HFFc6 (cell line): ENCODE results near the gene RPL13. TPM values are rescaled to one million over a fixed set of nuclear protein-coding genes. Genes with fewer than 3 reads are reported as not detected.

Source experiments
- DNase-seq: peaks from one replicate; pipeline ENCODE4 v3.0.0-alpha.2; 2018
- H3K27ac Mint-ChIP-seq: 2 replicates; pipeline ENCODE4 v1.8.0; 2020; ENCODE audit warnings: mild to moderate bottlenecking, mixed read lengths
- H3K27me3 Mint-ChIP-seq: 2 replicates; pipeline ENCODE4 v1.8.0; 2021; ENCODE audit warnings: mild to moderate bottlenecking, moderate library complexity, mixed read lengths; ENCODE audit not compliant: insufficient read depth
- H3K36me3 Mint-ChIP-seq: 2 replicates; pipeline ENCODE4 v1.8.0; 2021; ENCODE audit warnings: low read depth, mixed read lengths
- H3K4me1 Mint-ChIP-seq: 2 replicates; pipeline ENCODE4 v1.8.0; 2020; ENCODE audit warnings: low read depth, mixed read lengths
- H3K4me3 Mint-ChIP-seq: 2 replicates; pipeline ENCODE4 v1.8.0; 2020; ENCODE audit warnings: mild to moderate bottlenecking, moderate library complexity, mixed read lengths
- H3K9me3 Mint-ChIP-seq: 2 replicates; pipeline ENCODE4 v1.8.0; 2020; ENCODE audit warnings: mild to moderate bottlenecking, mixed read lengths
- CTCF ChIP-seq: fragments of 200-600 bp; sonication (generic); IDR thresholded peaks from 2 replicates; pipeline ENCODE4 v1.5.0; 2021; ENCODE audit warnings: antibody characterized with exemption, mild to moderate bottlenecking
- total RNA-seq, 6 experiments: library from RNA; stranded (reverse); fragmentation: NEBNext Ultra II Directional; extraction: Animal tissue kit (Norgen Biotek cat#: 25700); gene quantifications; 2 replicates in 1 of 6; 3 replicates in 5 of 6; pipeline ENCODE4 v1.2.3, GENCODE V29; 2021

The RPL13 gene
- total RNA-seq, 6 experiments from 2014 or later, result 1,572 to 1,808 (median 1,628) TPM

GRCh38 chr16:89602952-89603590 is 42.6 kb downstream of the RPL13 start:
- TF ChIP-seq CTCF, result no peak
- no peaks in the 10 kb centered on the region for H3K9me3 Mint-ChIP-seq
- peaks cover 2% of the 10 kb centered on the region; the same call in 1 of the 2 replicates for H3K27me3 Mint-ChIP-seq
- H3K4me1 Mint-ChIP-seq, result peaks cover 20% of the 10 kb centered on the region
- H3K36me3 Mint-ChIP-seq, result no peaks in the 10 kb centered on the region
- H3K27ac Mint-ChIP-seq, result peak overlapping the region; percentile 82
- no peak for DNase-seq
- H3K4me3 Mint-ChIP-seq, result peak overlapping the region; percentile 76

- no peak for TF ChIP-seq CTCF
- Mint-ChIP-seq H3K27ac (no peak overlapping the region), H3K4me3 (no peak overlapping the region), H3K27me3 (peaks cover 2% of the 10 kb centered on the region; the same call in 1 of the 2 replicates), H3K36me3 (no peaks in the 10 kb centered on the region), H3K9me3 (no peaks in the 10 kb centered on the region), H3K4me1 (peaks cover 15% of the 10 kb centered on the region)
- DNase-seq, result no peak
Observed at GRCh38 chr16:89604764-89605163, 44.3 kb downstream of the RPL13 start.

DNA sequence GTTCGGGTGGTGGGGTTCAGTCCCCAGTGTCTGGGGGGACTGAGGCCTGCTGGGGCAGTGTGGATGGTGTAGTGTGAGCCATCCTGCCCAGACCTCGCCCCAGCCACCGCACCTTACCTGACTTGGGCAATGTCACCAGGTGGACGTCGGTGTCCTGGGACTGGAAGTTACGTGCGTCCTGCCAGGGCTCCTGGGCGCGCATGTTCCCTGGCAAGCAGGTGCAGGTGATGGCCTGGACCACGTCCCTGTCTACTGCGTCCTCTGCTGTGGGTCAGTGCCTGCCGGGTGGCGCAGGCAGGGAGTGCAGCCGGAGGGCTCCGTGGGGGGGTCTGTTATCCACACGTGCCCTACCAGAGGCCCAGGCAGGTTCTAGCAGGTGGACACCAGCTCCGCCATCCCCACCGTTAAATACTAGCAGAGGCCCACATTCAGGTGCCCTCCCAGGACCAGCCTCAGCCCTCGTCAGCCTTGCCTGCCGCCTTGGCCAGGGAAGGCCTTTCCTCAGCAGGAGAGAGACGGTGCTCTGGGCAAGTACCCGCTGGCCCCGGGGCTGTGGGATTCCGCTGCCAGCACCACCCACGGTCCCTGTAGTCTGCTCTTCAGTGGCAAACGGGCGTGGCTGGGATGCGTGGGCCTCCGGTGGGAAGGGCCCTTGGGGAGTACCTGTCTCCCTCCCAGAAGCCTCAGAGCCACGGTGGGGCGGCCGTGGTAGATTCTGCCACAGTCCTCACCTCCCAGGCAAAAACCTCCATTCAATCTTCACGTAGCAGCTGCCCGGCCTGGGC is 44.9 kb downstream of the RPL13 start:
- DNase-seq, result no peak
- no peak overlapping the region for H3K4me3 Mint-ChIP-seq
- H3K27ac Mint-ChIP-seq, result no peak overlapping the region
- no peak for TF ChIP-seq CTCF
- H3K36me3 Mint-ChIP-seq, result no peaks in the 10 kb centered on the region
- peaks cover 15% of the 10 kb centered on the region for H3K4me1 Mint-ChIP-seq
- peaks cover 2% of the 10 kb centered on the region; the same call in 1 of the 2 replicates for H3K27me3 Mint-ChIP-seq
- no peaks in the 10 kb centered on the region for H3K9me3 Mint-ChIP-seq

GRCh38 chr16:89606006-89606405 is 45.5 kb downstream of the RPL13 start:
- TF ChIP-seq CTCF, result no peak
- H3K36me3 Mint-ChIP-seq, result no peaks in the 10 kb centered on the region

GRCh38 chr16:89607453-89607852 is 47.0 kb downstream of the RPL13 start:
- no peaks in the 10 kb centered on the region for H3K9me3 Mint-ChIP-seq
- peaks cover 6% of the 10 kb centered on the region; the same call in 1 of the 2 replicates for H3K27me3 Mint-ChIP-seq
- H3K27ac Mint-ChIP-seq, result no peak overlapping the region
- no peak for TF ChIP-seq CTCF
- H3K4me3 Mint-ChIP-seq, result no peak overlapping the region
- no peak for DNase-seq
- peaks cover 8% of the 10 kb centered on the region for H3K4me1 Mint-ChIP-seq
- H3K36me3 Mint-ChIP-seq, result no peaks in the 10 kb centered on the region

More at GRCh38 chr16:89606006-89606405, 45.5 kb downstream of the RPL13 start:
- H3K27ac Mint-ChIP-seq, result no peak overlapping the region
- no peaks in the 10 kb centered on the region for H3K9me3 Mint-ChIP-seq
- H3K27me3 Mint-ChIP-seq, result peaks cover 2% of the 10 kb centered on the region; the same call in 1 of the 2 replicates
- H3K4me1 Mint-ChIP-seq, result peaks cover 15% of the 10 kb centered on the region
- no peak overlapping the region for H3K4me3 Mint-ChIP-seq
- no peak for DNase-seq
